Common myeloid progenitor, CD34-positive (primary cell): ENCODE measurements around the gene UBE2N.
A peak's percentile ranks its signal among the peaks of the same experiment; 100 is the strongest.

Source experiments
- CTCF ChIA-PET: fragments of 350-600 bp; sonication (Branson Sonifier 250); formaldehyde crosslinking; loops from one replicate; lab custom pipeline; 2021; ENCODE audit warnings: antibody characterized with exemption; lab: Charles Lee
- POLR2A ChIA-PET: fragments of 350-600 bp; sonication (Branson Sonifier 250); formaldehyde crosslinking; loops from one replicate; lab custom pipeline; 2021; ENCODE audit warnings: antibody characterized with exemption; lab: Charles Lee
- DNase-seq, 3 donors: peaks; one replicate each; pipeline versions ENCODE4 v3.0.0 to v3.0.0-alpha.2; 2013
- H3K27ac ChIP-seq, 2 experiments: 1 replicate in 1 of 2; 2 replicates in 1 of 2; pipeline ENCODE4 v1.7.0; 2013; ENCODE audit warnings: inconsistent platforms in 2 of 2, low read length in 2 of 2, mild to moderate bottlenecking in 2 of 2, low read depth in 1 of 2, moderate library complexity in 1 of 2; ENCODE audit not compliant: severe bottlenecking in 2 of 2, insufficient read depth in 1 of 2, poor library complexity in 1 of 2
- H3K27me3 ChIP-seq, 5 experiments: replicated peaks in 2 of 5; 1 replicate in 3 of 5; 2 replicates in 2 of 5; pipeline versions ENCODE4 v1.6.1 to v1.7.0; 2013; ENCODE audit warnings: low read length in 4 of 5, mild to moderate bottlenecking in 2 of 5, moderate library complexity in 2 of 5, inconsistent platforms in 1 of 5; ENCODE audit not compliant: insufficient read depth in 5 of 5, control insufficient read depth in 4 of 5
- H3K36me3 ChIP-seq, 4 experiments: 1 replicate in 2 of 4; 2 replicates in 2 of 4; pipeline versions ENCODE4 v1.6.1 to v1.7.0; 2013; ENCODE audit warnings: low read length in 3 of 4, control low read depth in 1 of 4, mild to moderate bottlenecking in 1 of 4; ENCODE audit not compliant: control insufficient read depth in 4 of 4, insufficient read depth in 4 of 4
- H3K4me1 ChIP-seq, 4 experiments: 1 replicate in 3 of 4; 2 replicates in 1 of 4; pipeline versions ENCODE4 v1.6.1 to v1.7.1; 2013; ENCODE audit warnings: low read length in 3 of 4, mild to moderate bottlenecking in 3 of 4, control low read depth in 1 of 4, inconsistent platforms in 1 of 4, moderate library complexity in 1 of 4; ENCODE audit not compliant: control insufficient read depth in 4 of 4, insufficient read depth in 4 of 4; ENCODE audit errors: control extremely low read depth in 1 of 4
- H3K4me3 ChIP-seq, 7 experiments: 1 replicate in 4 of 7; 2 replicates in 3 of 7; pipeline versions ENCODE4 v1.5.1 to v1.7.0; 2013; ENCODE audit warnings: mild to moderate bottlenecking in 7 of 7, low read length in 6 of 7, moderate library complexity in 6 of 7, inconsistent platforms in 2 of 7, low read depth in 2 of 7, control low read depth in 1 of 7; ENCODE audit not compliant: insufficient read depth in 4 of 7, control insufficient read depth in 1 of 7; ENCODE audit errors: extremely low read depth in 1 of 7
- H3K9me3 ChIP-seq, 5 experiments: 1 replicate in 4 of 5; 2 replicates in 1 of 5; pipeline versions ENCODE4 v1.6.1 to v1.7.1; 2013; ENCODE audit warnings: low read length in 4 of 5, mild to moderate bottlenecking in 2 of 5, inconsistent platforms in 1 of 5, low read depth in 1 of 5, moderate library complexity in 1 of 5; ENCODE audit not compliant: control insufficient read depth in 4 of 5, insufficient read depth in 2 of 5; ENCODE audit errors: control extremely low read depth in 1 of 5
- WGBS: methylation state at CpG from one replicate; pipeline ENCODE4 v1.1.5; 2013; ENCODE audit not compliant: insufficient coverage; 5-methylcytosine and 5-hydroxymethylcytosine counted together

The UBE2N gene

DNA sequence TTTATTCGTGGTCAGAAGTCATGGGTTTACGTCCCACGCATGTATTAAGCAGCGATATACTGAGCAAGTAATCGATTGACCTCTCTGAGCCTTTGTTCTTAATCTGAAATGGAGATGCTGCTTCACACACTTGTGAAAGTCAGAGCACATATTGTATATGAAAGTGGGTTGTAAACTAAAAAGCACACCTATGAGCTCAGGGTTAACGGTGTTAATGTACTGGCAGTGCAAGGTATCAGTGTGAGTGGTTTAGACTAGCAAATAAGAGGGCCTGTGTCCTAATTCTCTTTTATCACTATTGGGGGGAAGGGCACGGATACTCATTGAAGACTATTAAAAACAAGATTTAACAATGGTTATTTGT lies 26.2 kb upstream of the UBE2N start:
- peaks cover 15 to 20% (median 19%) of the 10 kb centered on the region in 4 experiments for H3K4me1 ChIP-seq
- peaks cover 4 to 14% (median 10%) of the 10 kb centered on the region in 4 experiments for H3K36me3 ChIP-seq
- no peak for DNase-seq
- peak overlapping the region; percentile 76 to 92 for H3K27ac ChIP-seq
- ChIA-PET POLR2A (interaction anchor here (1.2 kb wide), 1 partner anchor 9 kb away, joined by 4 read pairs; no protein-coding TSS in a partner anchor), CTCF (interaction anchor here (0.5 to 2.0 kb wide), 7 partner anchors 10 to 80 kb away, joined by 3 to 16 read pairs (median 4); no protein-coding TSS in a partner anchor)
- H3K27me3 ChIP-seq, result no peaks in the 10 kb centered on the region
- H3K4me3 ChIP-seq, result peak overlapping the region; percentile 72 to 99 (median 96)
- H3K9me3 ChIP-seq, result no peaks in the 10 kb centered on the region
- WGBS, result 2% methylated on average over 6 of the region's 7 CpGs

DNA sequence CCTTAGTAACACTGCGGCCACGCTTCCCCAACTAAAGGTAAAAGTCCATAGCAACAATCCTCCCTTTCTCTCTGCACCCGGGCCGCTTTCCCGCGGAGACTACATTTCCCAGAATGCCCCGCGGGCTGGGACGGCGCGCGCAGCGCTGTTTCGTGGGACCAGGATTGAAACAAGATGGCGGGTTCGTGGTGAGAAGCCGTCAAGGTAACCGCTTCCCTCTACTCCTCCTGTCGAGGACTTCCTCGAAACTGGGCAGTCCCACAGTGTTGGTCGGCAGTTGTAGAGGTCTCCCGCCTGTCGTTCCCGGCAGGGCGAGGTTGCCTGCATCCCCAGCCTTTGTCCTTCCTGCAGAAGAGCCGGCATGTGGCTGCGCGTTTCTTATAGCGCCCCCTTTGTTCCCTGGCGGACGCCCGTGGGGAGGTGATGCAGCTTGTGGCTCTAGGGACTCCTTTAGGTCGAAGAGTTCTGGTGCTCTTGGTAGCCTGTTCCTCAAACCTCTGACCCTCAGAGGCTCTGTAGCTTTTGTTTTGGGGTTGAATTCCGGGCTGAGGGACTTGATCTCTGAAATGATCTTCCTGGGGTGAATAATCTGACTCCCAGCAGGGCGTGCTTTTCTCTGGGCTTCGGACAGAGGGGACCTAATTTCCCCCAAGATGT lies 25.7 kb upstream of the UBE2N start, which contains the start of gene MRPL42:
Gene MRPL42 (plus strand): TSS at position 164 of the 657 bp plus-strand sequence. CDS start 1,772 bp downstream, outside the sequence.
- peak within 1 kb of the TSS; percentile 72 to 99 (median 96) for H3K4me3 ChIP-seq
- peaks cover 2 to 14% (median 10%) of the 10 kb centered on the region in 4 experiments for H3K36me3 ChIP-seq
- ChIA-PET POLR2A (interaction anchor here (1.2 kb wide), 1 partner anchor 9 kb away, joined by 4 read pairs; no protein-coding TSS in a partner anchor), CTCF (interaction anchor here (0.7 to 2.0 kb wide), 7 partner anchors 9 to 74 kb away, joined by 3 to 16 read pairs (median 3); no protein-coding TSS in a partner anchor)
- no peaks in the 10 kb centered on the region for H3K9me3 ChIP-seq
- peaks cover 15 to 20% (median 19%) of the 10 kb centered on the region in 4 experiments for H3K4me1 ChIP-seq
- WGBS, result 0% methylated on average over 33 of the region's 36 CpGs
- no peaks in the 10 kb centered on the region for H3K27me3 ChIP-seq
- H3K27ac ChIP-seq, result peak within 1 kb of the TSS; percentile 76 to 92
- DNase-seq, result peak; percentile 91 to 96 (median 95)

GRCh38 chr12:93466625-93467350 lies 25.0 kb upstream of the UBE2N start:
- Histone ChIP-seq H3K9me3 (no peaks in the 10 kb centered on the region), H3K27me3 (no peaks in the 10 kb centered on the region), H3K36me3 (peaks cover 0 to 12% (median 9%) of the 10 kb centered on the region in 4 experiments), H3K27ac (peak overlapping the region in 1 of 2 experiments; percentile 92), H3K4me3 (peak overlapping the region; percentile 72 to 99 (median 96)), H3K4me1 (peaks cover 15 to 20% (median 19%) of the 10 kb centered on the region in 4 experiments)
- ChIA-PET POLR2A (no interaction called here), CTCF (interaction anchor here (0.7 to 2.0 kb wide), 4 partner anchors 8 to 75 kb away, joined by 3 to 16 read pairs (median 3); no protein-coding TSS in a partner anchor)
- WGBS, result 100% methylated on average over 2 of the region's 9 CpGs
- DNase-seq, result no peak

DNA sequence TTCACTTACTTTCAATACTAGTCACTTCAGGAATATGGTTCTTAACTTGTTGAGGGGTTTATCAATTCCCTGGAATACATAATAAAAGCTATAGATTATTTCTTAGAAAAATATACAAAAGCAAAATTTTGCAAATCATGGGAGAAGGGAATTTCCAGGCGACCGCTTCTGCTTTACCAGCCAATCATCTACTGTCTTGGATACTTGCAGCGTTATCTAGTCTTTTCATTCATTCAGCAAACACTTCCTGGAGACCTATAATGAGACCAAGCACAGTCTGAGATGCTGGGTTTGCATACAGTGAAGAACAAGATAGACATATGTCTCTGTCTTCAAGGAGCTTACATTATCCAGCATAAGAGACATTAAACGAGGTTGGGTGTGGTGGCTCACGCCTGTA lies 24.1 kb upstream of the UBE2N start:
- peaks cover 15 to 20% (median 19%) of the 10 kb centered on the region in 4 experiments for H3K4me1 ChIP-seq
- WGBS, result 89% methylated on average over 3 of the region's 5 CpGs
- POLR2A ChIA-PET, result no interaction called here
- peaks cover 0 to 12% (median 4%) of the 10 kb centered on the region in 4 experiments for H3K36me3 ChIP-seq
- H3K9me3 ChIP-seq, result no peaks in the 10 kb centered on the region
- CTCF ChIA-PET, result interaction anchor here (0.6 to 1.2 kb wide), 4 partner anchors 10 to 70 kb away, joined by 3 to 5 read pairs (median 3); no protein-coding TSS in a partner anchor
- no peaks in the 10 kb centered on the region for H3K27me3 ChIP-seq
- DNase-seq, result peak in 2 of 3 donors; percentile 55 to 66
- H3K27ac ChIP-seq, result no peak overlapping the region
- H3K4me3 ChIP-seq, result no peak overlapping the region

GRCh38 chr12:93461503-93461902 lies 19.8 kb upstream of the UBE2N start:
- Histone ChIP-seq H3K4me3 (no peak overlapping the region), H3K9me3 (no peaks in the 10 kb centered on the region), H3K36me3 (no peaks in the 10 kb centered on the region), H3K27ac (no peak overlapping the region), H3K4me1 (peaks cover 0 to 9% (median 2%) of the 10 kb centered on the region in 4 experiments), H3K27me3 (no peaks in the 10 kb centered on the region)
- ChIA-PET CTCF (interaction anchor here (1.0 kb wide), 1 partner anchor 16 kb away, joined by 4 read pairs; no protein-coding TSS in a partner anchor), POLR2A (no interaction called here)
- DNase-seq, result peak in 2 of 3 donors; percentile 41 to 58
- 87% methylated on average over 2 of the region's 3 CpGs for WGBS

- Histone ChIP-seq H3K4me1 (peaks cover 0 to 9% (median 2%) of the 10 kb centered on the region in 4 experiments), H3K9me3 (no peaks in the 10 kb centered on the region), H3K27me3 (no peaks in the 10 kb centered on the region), H3K27ac (no peak overlapping the region), H3K4me3 (no peak overlapping the region), H3K36me3 (no peaks in the 10 kb centered on the region)
- 57% methylated on average over 6 of the region's 7 CpGs for WGBS
- no peak for DNase-seq
- ChIA-PET POLR2A (no interaction called here), CTCF (interaction anchor here (1.0 kb wide), 1 partner anchor 16 kb away, joined by 4 read pairs; no protein-coding TSS in a partner anchor)
Measured at GRCh38 chr12:93460902-93461301, 19.2 kb upstream of the UBE2N start.
